Non-pigmented ciliary epithelial cell (primary cell): ENCODE data around the gene BEST4.
"Not testable (repeated sequence)": the region's sequence is repeated elsewhere in the genome, so short reads cannot be mapped to it uniquely, and the experiment has no call there.

Source experiments
- DNase-seq: peaks from one replicate; pipeline ENCODE4 v3.0.0-alpha.2; 2010; ENCODE audit warnings: low read depth

The BEST4 gene

DNA sequence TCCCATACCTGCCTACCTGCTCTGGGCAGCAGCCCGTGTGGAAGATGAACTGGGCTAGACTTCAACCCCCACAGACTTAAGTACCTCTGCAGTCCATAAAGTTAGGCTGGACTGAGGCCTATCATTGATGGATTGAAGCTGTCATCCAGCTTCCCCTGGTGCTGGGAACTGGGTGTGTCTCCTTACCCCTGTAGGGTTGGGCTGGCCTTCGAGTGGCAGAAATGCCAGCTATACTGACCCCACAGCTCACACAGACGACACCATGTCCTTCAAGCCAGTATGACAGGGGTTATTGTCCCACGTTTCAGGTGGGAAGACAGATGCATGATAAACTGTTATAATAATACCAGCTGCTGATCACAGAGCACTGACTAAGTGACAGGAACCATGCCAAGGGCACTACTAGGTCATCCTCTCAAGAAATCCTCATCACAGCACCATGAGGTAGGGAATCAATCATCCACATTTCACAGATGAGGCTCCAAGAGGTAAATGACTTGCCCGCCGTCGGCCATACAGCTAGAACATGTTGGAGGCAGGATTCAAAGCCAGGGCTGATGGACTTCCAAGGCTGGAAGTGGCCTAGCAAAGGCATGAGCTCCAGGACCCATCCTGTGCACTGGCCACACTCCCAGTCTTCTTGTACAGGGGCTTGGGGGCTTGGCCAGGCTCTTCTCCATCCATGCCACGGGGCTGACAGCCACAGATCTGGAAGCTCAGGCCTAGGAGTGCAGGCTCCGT, at the start of gene BEST4:
Gene BEST4, minus strand, starts transcription at position 51 of the 741 bp plus-strand sequence. CDS start 465 bp downstream, outside the sequence.
- DNase-seq, result no peak

- peak; percentile 43 for DNase-seq
These were observed 48.0 kb upstream of the BEST4 start for GRCh38 chr1:44835738-44836675.

DNA sequence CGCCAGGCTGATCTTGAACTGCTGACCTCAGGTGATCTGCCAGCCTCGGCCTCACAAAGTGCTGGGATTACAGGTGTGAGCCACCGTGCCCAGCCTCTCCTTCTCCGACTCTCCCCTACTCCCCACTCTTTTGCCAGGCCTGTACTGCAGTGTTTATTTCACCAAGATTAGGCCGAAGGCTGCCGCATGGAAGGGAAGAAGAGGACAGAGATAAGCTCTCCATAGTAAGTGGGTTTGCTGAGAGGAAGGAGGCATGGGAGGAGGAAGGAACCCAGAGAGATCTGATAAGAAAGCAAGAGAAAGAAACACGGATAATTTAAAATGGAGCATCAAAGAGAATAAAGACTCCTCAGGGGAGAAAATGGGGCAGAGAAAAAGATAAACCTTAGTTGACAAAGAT, 46.4 kb upstream of the BEST4 start:
- DNase-seq, result no peak

DNA sequence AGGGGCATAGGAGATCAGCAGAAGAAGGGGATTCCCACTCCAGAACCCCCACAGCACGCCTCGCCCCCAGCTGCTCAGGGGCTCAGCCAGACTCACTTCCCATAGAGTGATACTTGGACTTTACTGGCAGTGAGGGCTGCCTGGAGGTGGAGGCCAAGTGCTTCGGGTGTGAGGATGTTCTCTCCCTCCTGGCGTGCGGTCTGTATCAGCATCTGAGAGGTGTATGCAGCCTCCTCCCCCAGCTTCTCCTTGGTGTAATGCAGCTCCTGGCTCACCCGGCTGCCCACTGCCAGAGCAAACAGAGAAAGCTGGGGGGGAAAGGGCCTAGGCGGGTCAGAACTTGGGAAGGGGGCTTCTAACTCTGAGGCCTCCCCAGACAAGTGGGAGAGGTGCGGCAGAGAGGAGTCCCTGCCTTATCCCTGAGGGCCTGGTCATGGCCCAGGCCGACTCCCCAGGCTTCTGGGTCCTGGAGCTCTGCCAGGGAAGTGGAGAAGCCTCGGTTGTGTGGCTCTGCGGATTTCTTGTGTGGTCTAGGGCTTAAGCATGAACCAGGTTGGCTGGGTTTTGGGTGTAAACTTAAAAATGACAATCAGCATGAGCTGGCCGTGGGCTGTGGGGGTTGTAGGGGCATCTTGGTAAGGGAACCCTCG, 44.2 kb upstream of the BEST4 start:
- no peak for DNase-seq

GRCh38 chr1:44831516-44831915, 43.5 kb upstream of the BEST4 start:
- no peak for DNase-seq

- DNase-seq, result no peak
These were observed 42.9 kb upstream of the BEST4 start for GRCh38 chr1:44830900-44831304.

GRCh38 chr1:44829506-44830384, 41.8 kb upstream of the BEST4 start:
- DNase-seq, result no peak

- DNase-seq, result no peak
These were observed 41.0 kb upstream of the BEST4 start for GRCh38 chr1:44828841-44829440.

- DNase-seq, result no peak
These were observed 40.2 kb upstream of the BEST4 start for GRCh38 chr1:44828003-44828651.

DNA sequence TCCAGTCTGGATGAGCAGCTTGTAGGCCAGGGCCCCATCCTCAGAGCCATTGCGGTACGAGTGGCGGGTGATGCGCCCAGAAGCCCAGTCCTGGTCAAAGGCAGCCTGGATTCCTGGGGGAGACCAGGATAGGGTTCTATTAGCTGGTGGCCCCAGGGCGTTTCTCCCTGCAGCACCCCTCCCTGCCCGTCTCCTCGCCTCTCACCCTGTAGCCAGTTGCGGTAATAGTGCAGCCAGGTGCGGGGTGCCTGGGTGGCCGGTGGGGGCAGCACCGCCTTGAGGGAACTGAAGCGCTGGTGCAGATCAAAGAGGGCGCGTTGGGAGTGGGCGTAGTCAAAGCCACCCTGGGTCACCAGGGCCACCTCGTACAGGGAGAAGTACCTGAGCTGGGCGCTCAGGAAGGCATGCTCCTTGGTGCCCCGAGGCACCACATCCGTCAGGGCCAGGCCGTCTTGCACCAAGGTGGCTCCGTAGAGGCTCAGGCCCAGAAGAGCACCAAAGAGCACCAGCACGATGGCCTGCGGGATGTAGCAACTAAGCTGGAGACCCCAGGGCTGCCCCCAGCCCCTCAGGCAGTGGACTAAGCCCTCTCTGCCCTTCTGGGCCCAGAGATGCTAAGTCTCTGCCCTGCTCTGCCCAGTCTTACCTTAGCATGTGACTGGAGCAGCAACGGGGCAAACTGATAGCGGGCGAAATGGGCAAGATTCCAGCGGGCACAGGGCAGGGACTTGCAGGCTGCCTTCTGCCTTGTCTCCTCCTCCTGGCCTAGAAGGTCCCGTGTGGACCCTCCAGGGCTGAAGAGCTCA, 39.4 kb upstream of the BEST4 start:
- DNase-seq, result no peak

DNA sequence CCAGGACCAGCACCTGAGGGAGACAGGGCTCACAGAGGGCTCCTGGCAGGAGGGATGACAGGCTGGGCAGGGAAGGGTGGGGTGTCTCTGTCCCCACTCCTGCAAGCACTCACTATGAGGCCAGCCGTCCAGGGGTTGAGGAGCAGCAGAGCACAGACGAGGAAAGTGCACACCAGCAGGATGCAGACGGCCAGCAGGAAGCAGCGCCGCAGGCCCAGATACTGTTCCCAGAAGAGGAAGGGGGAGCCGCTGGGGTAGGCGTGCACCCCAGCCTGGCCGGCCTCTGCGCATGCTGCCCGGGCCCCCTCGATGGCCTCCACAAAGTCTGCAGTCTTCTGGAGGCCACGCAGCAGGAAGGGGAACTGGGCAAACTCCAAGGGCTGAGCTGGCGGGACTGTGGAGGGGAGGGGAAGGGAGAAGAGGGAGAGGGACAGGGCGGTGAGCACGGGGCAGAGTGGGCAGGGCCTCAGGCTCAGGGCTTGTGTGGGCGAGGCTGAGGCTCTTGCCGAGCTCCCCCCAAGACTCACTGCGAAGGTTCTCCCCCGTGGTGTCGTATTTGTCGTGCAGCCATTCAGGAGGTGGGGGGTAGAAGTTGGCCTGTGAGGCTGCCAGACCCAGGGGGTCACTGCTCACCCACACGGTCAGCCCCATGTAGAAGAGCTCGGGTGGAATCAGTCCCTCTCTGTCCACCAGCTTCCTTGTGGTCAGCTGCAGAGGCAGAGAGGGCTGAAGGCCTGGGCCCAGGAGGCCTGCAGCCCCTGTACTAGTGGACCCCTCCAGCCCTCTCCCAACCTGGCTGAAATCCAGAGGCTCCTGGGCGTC, 38.6 kb upstream of the BEST4 start:
- DNase-seq, result no peak

GRCh38 chr1:44824392-44824791, 36.4 kb upstream of the BEST4 start:
- DNase-seq, result not testable (repeated sequence)

GRCh38 chr1:44822981-44823451, 35.0 kb upstream of the BEST4 start:
- no peak for DNase-seq

- DNase-seq, result no peak
These were observed 34.2 kb upstream of the BEST4 start for GRCh38 chr1:44822131-44822701.

GRCh38 chr1:44821240-44821715, 33.3 kb upstream of the BEST4 start:
- DNase-seq, result no peak

GRCh38 chr1:44820328-44821239, 32.6 kb upstream of the BEST4 start:
- DNase-seq, result no peak
